GM21825 (cell line): ENCODE data around the gene LRMDA.

ENCODE experiments used
- ATAC-seq: cut with Tn5 transposase; IDR thresholded peaks from one replicate; pipeline ENCODE4 v1.9.1; 2021; ENCODE audit warnings: mild to moderate bottlenecking, moderate library complexity; ENCODE audit not compliant: unreplicated experiment

LRMDA gene

GRCh38 chr10:75655791-75656451 is 224.5 kb downstream of the LRMDA start:
- no peak for ATAC-seq

GRCh38 chr10:75657351-75657750 is 225.9 kb downstream of the LRMDA start:
- ATAC-seq = no peak

GRCh38 chr10:75658036-75658435 is 226.6 kb downstream of the LRMDA start:
- ATAC-seq = no peak

- no peak for ATAC-seq
These were observed 227.1 kb downstream of the LRMDA start for GRCh38 chr10:75658496-75658895.

- ATAC-seq = no peak
These were observed 227.5 kb downstream of the LRMDA start for GRCh38 chr10:75658915-75659314.

GRCh38 chr10:75660823-75661222 is 229.4 kb downstream of the LRMDA start:
- no peak for ATAC-seq

GRCh38 chr10:75662715-75663114 is 231.3 kb downstream of the LRMDA start:
- ATAC-seq = no peak

- ATAC-seq = no peak
These were observed 232.7 kb downstream of the LRMDA start for GRCh38 chr10:75663947-75664664.

- ATAC-seq = no peak
These were observed 233.5 kb downstream of the LRMDA start for GRCh38 chr10:75664968-75665367.

- ATAC-seq = no peak
These were observed 234.3 kb downstream of the LRMDA start for GRCh38 chr10:75665707-75666106.

GRCh38 chr10:75672111-75672671 is 240.8 kb downstream of the LRMDA start:
- ATAC-seq = no peak

GRCh38 chr10:75672842-75673241 is 241.4 kb downstream of the LRMDA start:
- no peak for ATAC-seq

GRCh38 chr10:75677541-75677940 is 246.1 kb downstream of the LRMDA start:
- no peak for ATAC-seq

- ATAC-seq = no peak
These were observed 247.1 kb downstream of the LRMDA start for GRCh38 chr10:75678527-75678926.

GRCh38 chr10:75679536-75679935 is 248.1 kb downstream of the LRMDA start:
- ATAC-seq = no peak

- no peak for ATAC-seq
These were observed 249.9 kb downstream of the LRMDA start for GRCh38 chr10:75681334-75681733.

- ATAC-seq = no peak
These were observed 251.5 kb downstream of the LRMDA start for GRCh38 chr10:75682649-75683557.

- no peak for ATAC-seq
These were observed 253.8 kb downstream of the LRMDA start for GRCh38 chr10:75685187-75685586.

GRCh38 chr10:75688506-75689300 is 257.3 kb downstream of the LRMDA start:
- no peak for ATAC-seq

GRCh38 chr10:75693489-75693888 is 262.1 kb downstream of the LRMDA start:
- ATAC-seq = no peak
